H1 (cell line): ENCODE measurements around the gene MICOS13. TPM values are rescaled to one million over a fixed set of nuclear protein-coding genes. Genes with fewer than 3 reads are reported as not detected.

ENCODE experiments used
- CTCF ChIA-PET: fragments of 300-600 bp; sonication (Branson Sonifier 250); formaldehyde crosslinking; loops from one replicate; lab custom pipeline; 2021; ENCODE audit not compliant: partially characterized antibody; lab: Charles Lee
- POLR2A ChIA-PET: fragments of 300-600 bp; sonication (Branson Sonifier 250); formaldehyde crosslinking; loops from one replicate; lab custom pipeline; 2021; ENCODE audit warnings: inconsistent platforms; ENCODE audit not compliant: partially characterized antibody; lab: Charles Lee
- DNase-seq, 2 experiments: peaks; one replicate each; pipeline versions ENCODE4 v3.0.0 to v3.0.0-alpha.2; 2010 to 2022; ENCODE audit warnings: low spot score in 2 of 2, low read depth in 1 of 2, mixed read lengths in 1 of 2
- FAIRE-seq: peaks from 2 replicates; lab custom pipeline; 2011; peaks lifted over from hg19 to GRCh38; lab: Jason Lieb, UNC
- H2AFZ ChIP-seq: 2 replicates; pipeline ENCODE4 v1.8.1; 2012; ENCODE audit warnings: low read length, inconsistent platforms
- H2AK5ac ChIP-seq: 2 replicates; pipeline ENCODE4 v1.6.1; 2013; ENCODE audit warnings: low read depth, low read length
- H2BK120ac ChIP-seq: replicated peaks from 2 replicates; pipeline ENCODE3; 2013; ENCODE audit warnings: low read depth, low read length, inconsistent platforms
- H2BK12ac ChIP-seq: 2 replicates; pipeline ENCODE4 v1.6.1; 2013; ENCODE audit warnings: low read depth, low read length
- H2BK15ac ChIP-seq: 2 replicates; pipeline ENCODE4 v1.6.1; 2013; ENCODE audit warnings: low read length
- H2BK20ac ChIP-seq: 2 replicates; pipeline ENCODE4 v1.6.1; 2013; ENCODE audit warnings: low read length
- H2BK5ac ChIP-seq: 2 replicates; pipeline ENCODE4 v1.6.1; 2013; ENCODE audit warnings: low read depth, low read length
- H3K14ac ChIP-seq: 2 replicates; pipeline ENCODE4 v1.6.1; 2013; ENCODE audit warnings: inconsistent platforms; ENCODE audit not compliant: insufficient read length
- H3K18ac ChIP-seq: 2 replicates; pipeline ENCODE4 v1.6.1; 2013; ENCODE audit warnings: low read length; ENCODE audit errors: extremely low read depth
- H3K23ac ChIP-seq: 2 replicates; pipeline ENCODE4 v1.6.1; 2013; ENCODE audit warnings: inconsistent platforms; ENCODE audit not compliant: insufficient read length
- H3K23me2 ChIP-seq: 2 replicates; pipeline ENCODE4 v1.6.1; 2013; ENCODE audit warnings: low read depth, low read length
- H3K27ac ChIP-seq: 2 replicates; pipeline ENCODE4 v1.6.1; 2011; ENCODE audit warnings: low read depth, low read length, inconsistent platforms
- H3K27me3 ChIP-seq, 4 experiments: replicated peaks in 1 of 4; 1 replicate in 1 of 4; 2 replicates in 3 of 4; pipeline versions ENCODE4 v1.6.1 to v1.8.1; 2011 to 2013; ENCODE audit warnings: low read length in 3 of 4, mild to moderate bottlenecking in 3 of 4, inconsistent platforms in 2 of 4, mixed read lengths in 2 of 4, moderate library complexity in 1 of 4; ENCODE audit not compliant: control insufficient read depth in 3 of 4, insufficient read depth in 3 of 4; ENCODE audit errors: extremely low read depth in 1 of 4
- H3K36me3 ChIP-seq, 4 experiments: 2 replicates each; pipeline versions ENCODE4 v1.6.1 to v1.8.1; 2011 to 2013; ENCODE audit warnings: mild to moderate bottlenecking in 4 of 4, low read length in 3 of 4, moderate library complexity in 2 of 4, control low read depth in 1 of 4, inconsistent platforms in 1 of 4; ENCODE audit not compliant: insufficient read depth in 4 of 4, control insufficient read depth in 2 of 4
- H3K4ac ChIP-seq: replicated peaks from 2 replicates; pipeline ENCODE3; 2013; ENCODE audit warnings: low read length, low read depth, mixed read lengths, inconsistent platforms; ENCODE audit not compliant: insufficient read length
- H3K4me1 ChIP-seq, 4 experiments: replicated peaks in 1 of 4; 1 replicate in 1 of 4; 2 replicates in 3 of 4; pipeline versions ENCODE4 v1.6.1 to v1.8.1; 2011 to 2013; ENCODE audit warnings: low read length in 3 of 4, inconsistent platforms in 2 of 4, mixed read lengths in 1 of 4; ENCODE audit not compliant: insufficient read depth in 4 of 4, control insufficient read depth in 3 of 4
- H3K4me2 ChIP-seq, 2 experiments: 2 replicates each; pipeline versions ENCODE4 v1.6.1 to v1.8.1; 2011 to 2013; ENCODE audit warnings: low read depth in 2 of 2, low read length in 2 of 2, control low read depth in 1 of 2, inconsistent platforms in 1 of 2, mild to moderate bottlenecking in 1 of 2; ENCODE audit not compliant: insufficient read depth in 1 of 2
- H3K4me3 ChIP-seq, 4 experiments: fragments of 200-600, 300-600 bp in 1 of 4; sonication (generic), shearing (Covaris generic), sonication (Bioruptor Twin) in 1 of 4; 2 replicates each; pipeline versions ENCODE4 v1.5.1 to v1.8.1; 2011 to 2016; ENCODE audit warnings: low read length in 4 of 4, low read depth in 3 of 4, control low read depth in 2 of 4, inconsistent platforms in 2 of 4, mild to moderate bottlenecking in 2 of 4, mixed read lengths in 1 of 4, moderate library complexity in 1 of 4; ENCODE audit not compliant: insufficient read depth in 2 of 4; ENCODE audit errors: extremely low read depth in 1 of 4
- H3K56ac ChIP-seq: replicated peaks from 2 replicates; pipeline ENCODE3; 2013; ENCODE audit warnings: low read depth, mild to moderate bottlenecking, mixed read lengths, low read length, inconsistent platforms; ENCODE audit not compliant: insufficient read length
- H3K79me1 ChIP-seq: 2 replicates; pipeline ENCODE4 v1.6.1; 2013; ENCODE audit warnings: low read depth, low read length, control low read depth
- H3K79me2 ChIP-seq, 2 experiments: 2 replicates each; pipeline versions ENCODE4 v1.6.1 to v1.8.1; 2012 to 2013; ENCODE audit warnings: low read length in 2 of 2, mild to moderate bottlenecking in 2 of 2, inconsistent platforms in 1 of 2; ENCODE audit not compliant: insufficient read depth in 2 of 2, control insufficient read depth in 1 of 2
- H3K9ac ChIP-seq, 4 experiments: replicated peaks in 1 of 4; 1 replicate in 1 of 4; 2 replicates in 3 of 4; pipeline versions ENCODE4 v1.6.1 to v1.8.1; 2011 to 2013; ENCODE audit warnings: low read depth in 3 of 4, low read length in 3 of 4, control low read depth in 2 of 4, mild to moderate bottlenecking in 2 of 4, moderate library complexity in 2 of 4, inconsistent platforms in 1 of 4; ENCODE audit errors: extremely low read depth in 1 of 4
- H3K9me3 ChIP-seq, 2 experiments: 2 replicates each; pipeline versions ENCODE4 v1.6.1 to v1.8.1; 2012 to 2013; ENCODE audit warnings: mild to moderate bottlenecking in 2 of 2, moderate library complexity in 2 of 2, control low read depth in 1 of 2, inconsistent platforms in 1 of 2, low read depth in 1 of 2, low read length in 1 of 2, mixed read lengths in 1 of 2; ENCODE audit not compliant: insufficient read depth in 2 of 2
- H4K20me1 ChIP-seq, 2 experiments: replicated peaks in 1 of 2; 2 replicates each; pipeline versions ENCODE3 to v1.8.1; 2011 to 2013; ENCODE audit warnings: inconsistent platforms in 2 of 2, low read length in 2 of 2, mild to moderate bottlenecking in 1 of 2; ENCODE audit not compliant: insufficient read depth in 2 of 2, control insufficient read depth in 1 of 2
- H4K5ac ChIP-seq: 2 replicates; pipeline ENCODE4 v1.6.1; 2013; ENCODE audit warnings: low read length, low read depth, mixed read lengths, inconsistent platforms; ENCODE audit not compliant: insufficient read length
- H4K8ac ChIP-seq: 2 replicates; pipeline ENCODE4 v1.8.0; 2013; ENCODE audit warnings: mild to moderate bottlenecking, moderate library complexity, low read length, inconsistent platforms; ENCODE audit not compliant: insufficient read depth; ENCODE audit errors: extremely low read depth
- H4K91ac ChIP-seq: replicated peaks from 2 replicates; pipeline ENCODE3; 2013; ENCODE audit warnings: low read length, mixed read lengths, inconsistent platforms; ENCODE audit not compliant: insufficient read length
- BACH1 ChIP-seq: IDR thresholded peaks from 2 replicates; pipeline ENCODE4 v1.6.1; 2012; ENCODE audit warnings: low read length, improper control_type of control experiment
- SAP30 ChIP-seq: fragments of 300-600 bp; sonication (generic); IDR thresholded peaks from 2 replicates; pipeline ENCODE4 v1.7.1; 2012; ENCODE audit warnings: low read length, moderate library complexity, mild to moderate bottlenecking, inconsistent platforms; ENCODE audit not compliant: insufficient read depth, insufficient replicate concordance
- SUZ12 ChIP-seq: fragments of 200-600 bp; sonication (generic); IDR thresholded peaks from 2 replicates; pipeline ENCODE4 v1.6.1; 2012; ENCODE audit warnings: mild to moderate bottlenecking, inconsistent platforms, low read length, moderate library complexity, mixed read lengths
- WGBS, 2 experiments: shearing (Covaris generic) in 1 of 2; methylation state at CpG; one replicate each; pipeline versions ENCODE4 v1.1.6 to v1.1.7; 2013 to 2015; ENCODE audit warnings: low lambda C conversion rate in 2 of 2, mixed read lengths in 2 of 2, inconsistent platforms in 1 of 2, low coverage in 1 of 2, missing lambda C conversion rate in 1 of 2; ENCODE audit not compliant: insufficient replicate concordance in 2 of 2, insufficient coverage in 1 of 2, insufficient read length in 1 of 2; ENCODE audit errors: extremely low coverage in 1 of 2, missing lambda C conversion rate in 1 of 2; 5-methylcytosine and 5-hydroxymethylcytosine counted together
- polyA plus RNA-seq, 7 experiments: library from polyadenylated mRNA; depleted of rRNA in 3 of 7; stranded (reverse) in 5 of 7; unstranded in 2 of 7; fragments of >200 nt in 5 of 7; fragments of 200-250 nt in 2 of 7; gene quantifications; 1 replicate in 5 of 7; 2 replicates in 1 of 7; 4 replicates in 1 of 7; pipeline versions ENCODE4 v1.2.1 to v1.2.3, GENCODE V29; 2011 to 2013; ENCODE audit warnings: missing spikeins in 2 of 7, mixed read lengths in 2 of 7
- total RNA-seq: library from RNA; stranded (reverse); fragmentation: NEBNext Ultra II Directional; extraction: Animal tissue kit (Norgen Biotek cat#: 25700); gene quantifications from 2 replicates; pipeline ENCODE4 v1.2.1, GENCODE V29; 2021
- TF ChIP-seq, protein P1 (sequence below), 3 experiments: IDR thresholded peaks; 1 replicate in 2 of 3; 2 replicates in 1 of 3; pipeline versions ENCODE4 v1.5.1 to v1.6.1; 2011; ENCODE audit warnings: low read length in 3 of 3, mild to moderate bottlenecking in 3 of 3, inconsistent platforms in 2 of 3, low read depth in 1 of 3, moderate library complexity in 1 of 3; ENCODE audit not compliant: insufficient read depth in 1 of 3; ENCODE audit errors: control extremely low read depth in 1 of 3
- TF ChIP-seq, protein P2 (sequence below): IDR thresholded peaks from 2 replicates; pipeline ENCODE4 v1.6.1; 2012; ENCODE audit warnings: low read length, inconsistent platforms

Gene MICOS13
- total and polyA plus RNA-seq, 2 of the 8 experiments (the other 6 are each of a cell fraction or from before 2014, with no cell fraction given) = 17.3 to 36.1 TPM

DNA sequence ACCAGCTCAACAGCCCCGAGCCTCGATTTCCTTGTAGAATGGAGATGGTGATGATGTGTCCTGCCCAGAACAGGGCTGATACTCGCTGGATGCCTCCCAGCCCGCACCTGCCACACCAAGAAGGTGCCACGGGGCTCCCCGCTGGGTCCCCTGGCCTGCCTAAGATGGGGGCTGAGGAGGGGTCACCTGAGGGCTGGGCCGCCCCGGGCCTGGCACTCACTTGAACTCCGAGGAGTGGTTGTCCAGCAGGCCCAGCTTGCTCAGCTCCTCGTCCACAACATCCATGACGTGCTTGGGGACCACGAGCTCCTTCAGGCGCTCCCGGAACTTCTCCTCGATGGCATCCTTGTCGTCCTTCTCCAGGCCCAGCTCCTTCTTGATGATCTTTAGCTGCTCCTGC is 25.2 kb upstream of the MICOS13 start:
- H3K23ac ChIP-seq = no peak overlapping the region
- no peak overlapping the region for H3K4ac ChIP-seq
- WGBS, 2 experiments = 91% methylated on average over 16 of the region's 16 CpGs; no CpG with 5 or more reads in 1 of the 2 experiments
- TF ChIP-seq SAP30 (no peak), SUZ12 (no peak), BACH1 (no peak)
- TF ChIP-seq, protein P1, sequence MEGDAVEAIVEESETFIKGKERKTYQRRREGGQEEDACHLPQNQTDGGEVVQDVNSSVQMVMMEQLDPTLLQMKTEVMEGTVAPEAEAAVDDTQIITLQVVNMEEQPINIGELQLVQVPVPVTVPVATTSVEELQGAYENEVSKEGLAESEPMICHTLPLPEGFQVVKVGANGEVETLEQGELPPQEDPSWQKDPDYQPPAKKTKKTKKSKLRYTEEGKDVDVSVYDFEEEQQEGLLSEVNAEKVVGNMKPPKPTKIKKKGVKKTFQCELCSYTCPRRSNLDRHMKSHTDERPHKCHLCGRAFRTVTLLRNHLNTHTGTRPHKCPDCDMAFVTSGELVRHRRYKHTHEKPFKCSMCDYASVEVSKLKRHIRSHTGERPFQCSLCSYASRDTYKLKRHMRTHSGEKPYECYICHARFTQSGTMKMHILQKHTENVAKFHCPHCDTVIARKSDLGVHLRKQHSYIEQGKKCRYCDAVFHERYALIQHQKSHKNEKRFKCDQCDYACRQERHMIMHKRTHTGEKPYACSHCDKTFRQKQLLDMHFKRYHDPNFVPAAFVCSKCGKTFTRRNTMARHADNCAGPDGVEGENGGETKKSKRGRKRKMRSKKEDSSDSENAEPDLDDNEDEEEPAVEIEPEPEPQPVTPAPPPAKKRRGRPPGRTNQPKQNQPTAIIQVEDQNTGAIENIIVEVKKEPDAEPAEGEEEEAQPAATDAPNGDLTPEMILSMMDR (IDR thresholded peaks at IDR 0.05; ENCODE audit: control extremely low read depth in 1 of 3, insufficient read depth in 1 of 3, low read depth in 1 of 3, low read length in 3 of 3) = no peak
- TF ChIP-seq, protein P2, sequence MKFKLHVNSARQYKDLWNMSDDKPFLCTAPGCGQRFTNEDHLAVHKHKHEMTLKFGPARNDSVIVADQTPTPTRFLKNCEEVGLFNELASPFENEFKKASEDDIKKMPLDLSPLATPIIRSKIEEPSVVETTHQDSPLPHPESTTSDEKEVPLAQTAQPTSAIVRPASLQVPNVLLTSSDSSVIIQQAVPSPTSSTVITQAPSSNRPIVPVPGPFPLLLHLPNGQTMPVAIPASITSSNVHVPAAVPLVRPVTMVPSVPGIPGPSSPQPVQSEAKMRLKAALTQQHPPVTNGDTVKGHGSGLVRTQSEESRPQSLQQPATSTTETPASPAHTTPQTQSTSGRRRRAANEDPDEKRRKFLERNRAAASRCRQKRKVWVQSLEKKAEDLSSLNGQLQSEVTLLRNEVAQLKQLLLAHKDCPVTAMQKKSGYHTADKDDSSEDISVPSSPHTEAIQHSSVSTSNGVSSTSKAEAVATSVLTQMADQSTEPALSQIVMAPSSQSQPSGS = no peak
- no peak overlapping the region for H2AFZ ChIP-seq
- no peaks in the 10 kb centered on the region for H3K4me1 ChIP-seq
- ChIA-PET CTCF (interaction anchor here (0.7 to 5.4 kb wide), 4 partner anchors 15 to 89 kb away, joined by 3 to 23 read pairs (median 5); partner anchors contain the start of gene RPL36), POLR2A (interaction anchor here (1.8 to 22.4 kb wide), 4 partner anchors 8 to 15 kb away, joined by 6 to 620 read pairs (median 34); partner anchors contain the start of genes CATSPERD, LONP1 and RPL36)
- no peaks in the 10 kb centered on the region for H3K79me2 ChIP-seq
- H3K9me3 ChIP-seq = peaks cover 0 to 9% of the 10 kb centered on the region in 2 experiments; a peak in 1 of 4 replicates
- H2BK5ac ChIP-seq = no peak overlapping the region
- no peak overlapping the region for H2BK120ac ChIP-seq
- no peak overlapping the region for H3K4me2 ChIP-seq
- no peak overlapping the region for H4K5ac ChIP-seq
- peaks cover 35 to 76% (median 62%) of the 10 kb centered on the region in 4 experiments for H3K36me3 ChIP-seq
- no peak overlapping the region for H3K56ac ChIP-seq
- H3K14ac ChIP-seq = no peak overlapping the region
- DNase-seq (no peak), FAIRE-seq (no peak)
- H3K79me1 ChIP-seq = no peaks in the 10 kb centered on the region; the same call in 1 of the 2 replicates
- no peak overlapping the region for H4K91ac ChIP-seq
- no peak overlapping the region for H2BK20ac ChIP-seq
- H2BK15ac ChIP-seq = no peak overlapping the region
- H3K18ac ChIP-seq = no peak overlapping the region
- no peak overlapping the region for H3K4me3 ChIP-seq
- no peak overlapping the region for H3K9ac ChIP-seq
- peaks cover 5 to 9% of the 10 kb centered on the region in 2 experiments for H4K20me1 ChIP-seq
- no peaks in the 10 kb centered on the region for H3K23me2 ChIP-seq
- no peak overlapping the region; the same call in 1 of the 2 replicates for H4K8ac ChIP-seq
- H3K27ac ChIP-seq = no peak overlapping the region
- H2AK5ac ChIP-seq = no peak overlapping the region
- H3K27me3 ChIP-seq = no peaks in the 10 kb centered on the region
- H2BK12ac ChIP-seq = no peak overlapping the region
